HG02623 (cell line): ENCODE measurements around the gene VIT.

Source experiments
- ATAC-seq: cut with Tn5 transposase; IDR thresholded peaks from one replicate; pipeline ENCODE4 v1.9.1; 2021; ENCODE audit warnings: moderate library complexity; ENCODE audit not compliant: unreplicated experiment

The VIT gene

GRCh38 chr2:36854241-36854640 is 157.7 kb downstream of the VIT start:
- ATAC-seq = no peak

- ATAC-seq = no peak
Observed at GRCh38 chr2:36855429-36855828, 158.9 kb downstream of the VIT start.

DNA sequence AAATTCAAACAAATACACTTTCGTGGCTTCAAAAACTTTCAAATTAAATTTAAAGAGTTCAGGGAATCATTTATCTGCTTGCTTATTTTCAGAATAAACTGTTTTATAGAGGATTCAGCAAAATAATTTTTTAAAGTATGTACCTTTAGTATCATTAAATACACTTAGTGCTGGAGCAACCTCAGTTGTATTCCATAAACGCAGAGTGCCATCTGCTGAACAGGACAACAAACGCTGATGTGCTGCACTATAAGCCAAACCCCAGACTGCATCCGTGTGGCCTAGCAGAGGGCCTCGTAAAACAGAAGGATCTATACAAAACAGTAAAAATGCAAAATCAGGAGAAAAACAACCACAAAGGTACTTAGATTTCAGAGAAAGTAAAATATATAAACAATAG is 161.2 kb downstream of the VIT start:
- no peak for ATAC-seq

DNA sequence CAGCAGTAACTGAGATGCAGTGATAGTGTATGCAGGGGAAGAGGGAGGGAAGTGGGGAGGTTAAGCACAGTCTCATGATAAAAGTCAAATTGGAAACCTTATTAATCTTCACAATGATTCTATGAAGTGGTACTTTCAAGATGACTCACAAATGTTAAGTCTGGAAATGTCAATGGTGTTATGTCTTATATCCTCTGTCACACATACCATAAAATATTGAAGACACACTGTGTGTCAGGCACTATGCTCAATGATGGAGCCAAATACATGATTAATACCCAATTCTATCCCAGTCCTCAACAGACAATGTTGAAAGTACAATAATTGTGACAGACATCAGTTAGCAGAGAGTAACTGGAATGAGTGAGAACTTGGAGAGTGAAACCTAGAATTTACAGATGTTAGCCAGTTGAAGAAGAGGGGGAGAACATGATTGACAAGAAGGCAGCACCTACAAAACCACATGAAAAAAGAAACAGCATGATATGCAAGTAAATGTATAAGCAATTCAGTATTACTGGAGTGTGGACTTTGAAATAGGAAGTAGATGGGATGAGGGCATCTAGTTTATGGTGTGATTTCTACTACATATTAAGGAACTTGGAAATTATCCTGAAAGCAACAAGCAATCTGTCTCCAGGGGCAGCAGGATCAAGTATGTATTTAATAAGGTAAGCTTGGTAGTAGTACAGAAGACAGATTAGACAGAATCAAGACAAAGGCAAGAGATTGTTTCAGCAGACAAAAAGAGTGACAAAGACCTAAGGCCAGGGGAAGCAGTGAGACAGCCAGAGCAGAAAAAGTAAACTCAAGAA is 162.3 kb downstream of the VIT start:
- peak; percentile 54 for ATAC-seq

DNA sequence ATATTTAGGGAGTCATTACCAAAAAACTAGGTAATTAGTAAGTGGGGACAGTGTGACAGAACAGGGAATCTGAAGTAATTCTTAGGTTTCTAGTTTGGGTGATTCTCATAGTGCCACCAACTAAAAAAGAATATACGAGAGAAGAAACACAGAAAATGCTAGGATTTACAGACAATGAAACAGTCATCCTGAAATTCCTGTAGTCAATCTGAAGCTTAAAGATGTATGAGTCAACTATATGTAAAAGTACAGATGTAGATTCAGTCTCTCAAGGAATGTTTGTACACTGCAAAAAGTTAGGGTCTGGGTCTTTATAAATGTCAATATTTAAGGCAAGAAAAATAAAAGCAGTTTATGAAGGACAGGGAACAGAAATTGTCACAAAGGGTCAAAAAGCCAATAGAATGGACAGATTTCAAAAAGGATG is 162.9 kb downstream of the VIT start:
- ATAC-seq = peak; percentile 19

- ATAC-seq = no peak
Observed at GRCh38 chr2:36861896-36862295, 165.4 kb downstream of the VIT start.
